Gastroesophageal sphincter (tissue), 4 donors: Measurements from ENCODE around the gene BDNF. TPM values are rescaled to one million over a fixed set of nuclear protein-coding genes. Genes with fewer than 3 reads are reported as not detected.

Source experiments
- ATAC-seq: fragments of 150-250 bp; one replicate; pipeline ENCODE4 v1.9.1; 2016; ENCODE audit warnings: mild to moderate bottlenecking, moderate library complexity
- H3K27ac ChIP-seq, 4 donors: fragments of 200-600 bp; sonication (generic) in 3 of 4; 1 replicate in 3 of 4; 2 replicates in 1 of 4; pipeline ENCODE4 v1.5.1; 2016 to 2019
- H3K27me3 ChIP-seq: fragments of 200-600 bp; sonication (generic); one replicate; pipeline ENCODE4 v1.5.1; 2019
- H3K36me3 ChIP-seq, 2 donors: fragments of 200-600 bp; sonication (generic); one replicate each; pipeline ENCODE4 v1.5.1; 2019; ENCODE audit warnings: control low read depth in 1 of 2
- H3K4me1 ChIP-seq, 3 donors: fragments of 200-600 bp; sonication (generic); 1 replicate in 2 of 3; 2 replicates in 1 of 3; pipeline ENCODE4 v1.5.1; 2016 to 2019; ENCODE audit warnings: control low read depth in 2 of 3
- H3K4me3 ChIP-seq, 2 donors: fragments of 200-600 bp; sonication (generic); one replicate each; pipeline ENCODE4 v1.5.1; 2019; ENCODE audit warnings: mild to moderate bottlenecking in 1 of 2, moderate library complexity in 1 of 2
- H3K9me3 ChIP-seq, 3 donors: fragments of 200-600 bp; sonication (generic); one replicate each; pipeline ENCODE4 v1.5.1; 2017 to 2019; ENCODE audit warnings: control low read depth in 2 of 3
- CTCF ChIP-seq, 4 experiments: fragments of 200-600 bp in 2 of 4; fragments of 450-650 bp in 2 of 4; sonication (generic) in 1 of 4; IDR thresholded peaks; one replicate each; pipeline ENCODE4 v1.5.1; 2017 to 2019; ENCODE audit warnings: antibody characterized with exemption in 4 of 4, mild to moderate bottlenecking in 2 of 4, moderate library complexity in 2 of 4
- EP300 ChIP-seq: sonication (generic); formaldehyde crosslinking; IDR thresholded peaks from one replicate; pipeline ENCODE4 v1.6.1; 2017; ENCODE audit warnings: antibody characterized with exemption, mild to moderate bottlenecking
- POLR2A ChIP-seq, 2 donors: fragments of 450-650 bp; IDR thresholded peaks; one replicate each; pipeline ENCODE4 v1.6.1; 2017; ENCODE audit warnings: antibody characterized with exemption in 2 of 2, mild to moderate bottlenecking in 2 of 2, moderate library complexity in 1 of 2
- POLR2AphosphoS5 ChIP-seq: sonication (generic); formaldehyde crosslinking; IDR thresholded peaks from one replicate; pipeline ENCODE4 v1.6.1; 2017; ENCODE audit warnings: antibody characterized with exemption
- WGBS, 2 donors: methylation state at CpG; one replicate each; pipeline ENCODE4 v1.1.5; 2018; ENCODE audit warnings: low coverage in 1 of 2; 5-methylcytosine and 5-hydroxymethylcytosine counted together
- total RNA-seq, 4 donors: library from RNA; depleted of rRNA; stranded (reverse); fragments of >200 nt; gene quantifications; one replicate each; pipeline ENCODE4 v1.1.0, GENCODE V29; 2016

Gene BDNF
- total RNA-seq, 4 donors from 2014 or later = 0.31 to 0.62 (median 0.37) TPM; not detected in 1

- Histone ChIP-seq H3K4me1 (peaks cover 0 to 28% (median 16%) of the 10 kb centered on the region in 3 donors), H3K9me3 (no peaks in the 10 kb centered on the region), H3K4me3 (no peak overlapping the region), H3K36me3 (no peaks in the 10 kb centered on the region), H3K27ac (no peak overlapping the region), H3K27me3 (peaks cover 58% of the 10 kb centered on the region)
- 64 to 74% methylated on average over 3 of the region's 3 CpGs for WGBS, 2 donors
- no peak for ATAC-seq
- no peak for TF ChIP-seq EP300
- no peak for TF ChIP-seq CTCF (IDR thresholded peaks at IDR 0.05)
- TF ChIP-seq POLR2A (IDR thresholded peaks at IDR 0.05) = no peak
- no peak for TF ChIP-seq POLR2AphosphoS5
These were observed 4.1 kb downstream of the BDNF start for GRCh38 chr11:27696115-27696514.

- TF ChIP-seq CTCF (IDR thresholded peaks at IDR 0.05) (no peak), POLR2A (IDR thresholded peaks at IDR 0.05) (no peak), EP300 (no peak), POLR2AphosphoS5 (no peak)
- no peaks in the 10 kb centered on the region for H3K36me3 ChIP-seq
- H3K4me3 ChIP-seq = no peak overlapping the region
- 13 to 17% methylated on average over 3 of the region's 3 CpGs for WGBS, 2 donors
- H3K9me3 ChIP-seq = no peaks in the 10 kb centered on the region
- ATAC-seq = no peak
- H3K27ac ChIP-seq = no peak overlapping the region
- peaks cover 0 to 17% (median 12%) of the 10 kb centered on the region in 3 donors for H3K4me1 ChIP-seq
- H3K27me3 ChIP-seq = peaks cover 47% of the 10 kb centered on the region
These were observed 5.3 kb downstream of the BDNF start for GRCh38 chr11:27694992-27695391.

- no peak overlapping the region for H3K4me3 ChIP-seq
- H3K27ac ChIP-seq = no peak overlapping the region
- WGBS, 2 donors = 40 to 61% methylated on average over 1 to 5 of the region's 5 CpGs
- no peak for ATAC-seq
- no peaks in the 10 kb centered on the region for H3K36me3 ChIP-seq
- TF ChIP-seq POLR2AphosphoS5 = no peak
- TF ChIP-seq EP300 = no peak
- no peak for TF ChIP-seq CTCF (IDR thresholded peaks at IDR 0.05)
- no peak for TF ChIP-seq POLR2A (IDR thresholded peaks at IDR 0.05)
- H3K4me1 ChIP-seq = peaks cover 0 to under 1% (median 0%) of the 10 kb centered on the region in 3 donors
- peaks cover 31% of the 10 kb centered on the region for H3K27me3 ChIP-seq
- H3K9me3 ChIP-seq = no peaks in the 10 kb centered on the region
These were observed 6.9 kb downstream of the BDNF start for GRCh38 chr11:27693398-27693797.

GRCh38 chr11:27692781-27693180 is 7.5 kb downstream of the BDNF start:
- 90 to 97% methylated on average over 2 of the region's 2 CpGs for WGBS, 2 donors
- peaks cover 25% of the 10 kb centered on the region for H3K27me3 ChIP-seq
- no peaks in the 10 kb centered on the region for H3K36me3 ChIP-seq
- H3K4me3 ChIP-seq = no peak overlapping the region
- H3K27ac ChIP-seq = no peak overlapping the region
- no peak for TF ChIP-seq CTCF (IDR thresholded peaks at IDR 0.05)
- TF ChIP-seq POLR2A (IDR thresholded peaks at IDR 0.05) = no peak
- TF ChIP-seq POLR2AphosphoS5 = no peak
- TF ChIP-seq EP300 = no peak
- no peaks in the 10 kb centered on the region for H3K4me1 ChIP-seq
- H3K9me3 ChIP-seq = no peaks in the 10 kb centered on the region
- no peak for ATAC-seq

GRCh38 chr11:27688076-27688475 is 12.2 kb downstream of the BDNF start:
- H3K27ac ChIP-seq = no peak overlapping the region
- no peaks in the 10 kb centered on the region for H3K9me3 ChIP-seq
- H3K27me3 ChIP-seq = no peaks in the 10 kb centered on the region
- no peak for TF ChIP-seq POLR2A (IDR thresholded peaks at IDR 0.05)
- TF ChIP-seq CTCF (IDR thresholded peaks at IDR 0.05) = no peak
- no peak for TF ChIP-seq POLR2AphosphoS5
- no peak for TF ChIP-seq EP300
- H3K4me1 ChIP-seq = no peaks in the 10 kb centered on the region
- H3K36me3 ChIP-seq = no peaks in the 10 kb centered on the region
- no peak overlapping the region for H3K4me3 ChIP-seq
- ATAC-seq = no peak
- WGBS, 2 donors = no CpG with 5 or more reads among the region's 4 CpGs
